Skeletal muscle tissue (tissue), 4 donors: Measurements from ENCODE around the gene LARGE1. TPM values are rescaled to one million over a fixed set of nuclear protein-coding genes. Genes with fewer than 3 reads are reported as not detected.

Experiments
- H3K27ac ChIP-seq: one replicate; pipeline ENCODE4 v1.7.0; 2013; ENCODE audit warnings: mild to moderate bottlenecking, low read depth, low read length, inconsistent platforms
- H3K27me3 ChIP-seq, 3 donors: one replicate each; pipeline ENCODE4 v1.7.0; 2013; ENCODE audit warnings: low read length in 3 of 3; ENCODE audit not compliant: control insufficient read depth in 3 of 3, insufficient read depth in 3 of 3
- H3K36me3 ChIP-seq, 3 donors: one replicate each; pipeline ENCODE4 v1.7.0; 2013; ENCODE audit warnings: low read length in 3 of 3; ENCODE audit not compliant: control insufficient read depth in 3 of 3, insufficient read depth in 3 of 3
- H3K4me1 ChIP-seq, 3 donors: one replicate each; pipeline ENCODE4 v1.7.0; 2013; ENCODE audit warnings: low read length in 3 of 3, mild to moderate bottlenecking in 3 of 3; ENCODE audit not compliant: control insufficient read depth in 3 of 3, insufficient read depth in 3 of 3
- H3K4me3 ChIP-seq, 3 donors: one replicate each; pipeline ENCODE4 v1.7.0; 2013; ENCODE audit warnings: low read length in 3 of 3
- H3K9ac ChIP-seq, 3 donors: one replicate each; pipeline ENCODE4 v1.7.0; 2013; ENCODE audit warnings: low read length in 3 of 3, mild to moderate bottlenecking in 3 of 3, moderate library complexity in 2 of 3, low read depth in 1 of 3
- H3K9me3 ChIP-seq, 3 donors: one replicate each; pipeline ENCODE4 v1.7.0; 2013; ENCODE audit warnings: low read length in 3 of 3; ENCODE audit not compliant: control insufficient read depth in 3 of 3
- total RNA-seq: library from RNA; depleted of rRNA; stranded (reverse); fragments of >200 nt; gene quantifications from one replicate; pipeline ENCODE4 v1.2.3, GENCODE V29; 2014
- donor health status: Osteomylitis.

The LARGE1 gene
- 12.5 TPM for total RNA-seq

- no peaks in the 10 kb centered on the region for H3K36me3 ChIP-seq
- H3K27me3 ChIP-seq, result no peaks in the 10 kb centered on the region
- peak within 1 kb of the TSS; percentile 80 to 87 (median 87) for H3K9ac ChIP-seq
- peak within 1 kb of the TSS; percentile 75 for H3K27ac ChIP-seq
- H3K4me1 ChIP-seq, result peaks cover 27 to 53% (median 32%) of the 10 kb centered on the region in 3 donors
- H3K4me3 ChIP-seq, result peak within 1 kb of the TSS; percentile 81 to 86 (median 83)
- H3K9me3 ChIP-seq, result no peaks in the 10 kb centered on the region
Observed at GRCh38 chr22:33920197-33920540, at the start of gene LARGE1. TSS of gene LARGE1 (minus strand) at chr22:33920476.

DNA sequence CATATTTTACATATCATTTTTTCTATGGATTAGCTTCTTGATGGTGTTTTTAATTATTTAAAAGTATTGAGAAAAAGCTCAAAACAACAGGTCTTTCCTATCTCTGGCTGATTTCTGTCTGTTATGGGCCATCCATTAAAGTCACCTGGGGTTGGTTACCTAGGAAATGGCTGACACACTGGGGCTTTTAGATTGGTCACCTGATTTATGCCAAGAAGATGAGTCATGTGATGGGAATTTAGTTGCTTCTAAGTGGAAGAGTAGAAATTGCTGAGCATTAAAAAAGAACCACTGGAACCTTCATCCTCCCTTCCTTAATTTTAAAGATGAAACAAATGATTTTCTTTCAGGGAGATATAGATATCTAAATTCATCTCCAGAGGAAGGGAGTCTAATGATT, 48.8 kb upstream of the LARGE1 start:
- Histone ChIP-seq H3K4me1 (no peaks in the 10 kb centered on the region), H3K4me3 (no peak overlapping the region), H3K27me3 (peaks cover 0 to 5% (median 2%) of the 10 kb centered on the region in 3 donors), H3K9ac (no peak overlapping the region), H3K27ac (no peak overlapping the region), H3K36me3 (no peaks in the 10 kb centered on the region), H3K9me3 (no peaks in the 10 kb centered on the region)

DNA sequence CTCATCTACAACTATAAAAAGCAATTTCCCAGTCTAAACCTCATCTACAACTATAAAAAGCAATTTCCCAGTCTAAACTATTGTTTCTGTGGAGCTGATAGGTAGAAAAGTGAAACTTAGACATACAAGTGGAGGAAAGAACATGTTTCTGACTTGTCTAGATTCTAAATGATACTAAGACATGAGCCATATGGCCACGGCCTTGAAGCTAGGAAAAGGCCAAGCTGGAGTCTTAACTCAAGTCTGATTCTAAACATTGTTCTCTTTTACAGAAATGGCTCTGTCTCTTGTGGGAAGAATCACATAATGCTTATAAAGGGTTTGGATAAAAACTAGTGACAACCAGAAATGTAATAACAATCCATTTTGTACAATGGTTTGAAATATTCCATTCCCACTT, 43.8 kb upstream of the LARGE1 start:
- H3K27ac ChIP-seq, result no peak overlapping the region
- no peak overlapping the region for H3K9ac ChIP-seq

DNA sequence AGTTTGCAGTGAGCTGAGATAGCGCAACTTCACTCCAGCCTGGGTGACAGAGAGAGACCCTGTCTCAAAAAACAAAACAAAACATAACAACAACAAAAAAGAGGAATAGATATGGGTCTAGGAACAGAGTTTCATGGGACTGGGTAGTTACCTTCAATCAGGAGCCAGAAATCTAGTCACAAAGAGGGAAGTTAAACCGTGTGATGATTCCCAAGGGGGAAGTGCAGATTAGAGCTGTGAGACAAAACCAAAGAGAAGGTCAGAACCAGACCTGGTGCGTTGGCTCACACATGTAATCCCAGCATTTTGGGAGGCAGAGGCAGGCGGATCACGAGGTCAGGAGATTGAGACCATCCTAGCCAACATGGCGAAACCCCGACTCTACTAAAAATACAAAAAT, 42.1 kb upstream of the LARGE1 start:
- no peaks in the 10 kb centered on the region for H3K36me3 ChIP-seq
- H3K4me1 ChIP-seq, result no peaks in the 10 kb centered on the region
- no peaks in the 10 kb centered on the region for H3K9me3 ChIP-seq
- H3K9ac ChIP-seq, result no peak overlapping the region
- no peak overlapping the region for H3K4me3 ChIP-seq
- H3K27ac ChIP-seq, result no peak overlapping the region
- H3K27me3 ChIP-seq, result peaks cover 0 to 3% (median 0%) of the 10 kb centered on the region in 3 donors

More for the DNA sequence above, 43.8 kb upstream of the LARGE1 start:
- H3K36me3 ChIP-seq, result no peaks in the 10 kb centered on the region
- H3K9me3 ChIP-seq, result no peaks in the 10 kb centered on the region
- H3K27me3 ChIP-seq, result peaks cover 0 to 3% (median 0%) of the 10 kb centered on the region in 3 donors
- no peaks in the 10 kb centered on the region for H3K4me1 ChIP-seq
- H3K4me3 ChIP-seq, result no peak overlapping the region

- no peaks in the 10 kb centered on the region for H3K9me3 ChIP-seq
- H3K9ac ChIP-seq, result no peak overlapping the region
- no peaks in the 10 kb centered on the region for H3K36me3 ChIP-seq
- H3K4me3 ChIP-seq, result no peak overlapping the region
- H3K4me1 ChIP-seq, result no peaks in the 10 kb centered on the region
- H3K27ac ChIP-seq, result no peak overlapping the region
- H3K27me3 ChIP-seq, result peaks cover 0 to 3% (median 2%) of the 10 kb centered on the region in 3 donors
Observed at GRCh38 chr22:33958741-33959140, 38.5 kb upstream of the LARGE1 start.

GRCh38 chr22:33957086-33957485, 36.8 kb upstream of the LARGE1 start:
- Histone ChIP-seq H3K9me3 (no peaks in the 10 kb centered on the region), H3K4me3 (no peak overlapping the region), H3K36me3 (no peaks in the 10 kb centered on the region), H3K27ac (no peak overlapping the region), H3K9ac (no peak overlapping the region), H3K27me3 (peaks cover 0 to 2% (median 2%) of the 10 kb centered on the region in 3 donors), H3K4me1 (no peaks in the 10 kb centered on the region)

DNA sequence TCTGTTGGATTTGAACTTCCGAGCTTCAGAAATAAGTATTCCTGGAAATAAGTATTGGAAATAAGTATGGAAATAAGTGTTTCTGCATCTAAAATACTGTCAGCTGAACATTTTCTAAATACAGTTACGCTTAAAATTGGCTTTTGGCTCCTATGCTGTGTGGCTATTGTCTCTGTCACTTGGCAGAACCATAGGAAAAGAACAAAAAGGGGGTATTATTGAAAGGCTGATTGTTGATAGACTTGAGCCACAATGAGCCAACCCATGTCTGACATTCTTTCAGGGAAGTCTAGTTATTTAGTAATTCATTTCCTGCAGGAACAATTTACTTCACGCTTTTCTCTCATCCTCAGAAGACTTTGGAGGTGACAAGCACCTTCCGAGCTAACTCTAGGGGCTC, 32.5 kb upstream of the LARGE1 start:
- no peak overlapping the region for H3K9ac ChIP-seq
- H3K27ac ChIP-seq, result no peak overlapping the region
- no peaks in the 10 kb centered on the region for H3K36me3 ChIP-seq
- H3K9me3 ChIP-seq, result no peaks in the 10 kb centered on the region
- H3K4me3 ChIP-seq, result no peak overlapping the region
- no peaks in the 10 kb centered on the region for H3K4me1 ChIP-seq
- peaks cover 0 to 5% (median 0%) of the 10 kb centered on the region in 3 donors for H3K27me3 ChIP-seq

DNA sequence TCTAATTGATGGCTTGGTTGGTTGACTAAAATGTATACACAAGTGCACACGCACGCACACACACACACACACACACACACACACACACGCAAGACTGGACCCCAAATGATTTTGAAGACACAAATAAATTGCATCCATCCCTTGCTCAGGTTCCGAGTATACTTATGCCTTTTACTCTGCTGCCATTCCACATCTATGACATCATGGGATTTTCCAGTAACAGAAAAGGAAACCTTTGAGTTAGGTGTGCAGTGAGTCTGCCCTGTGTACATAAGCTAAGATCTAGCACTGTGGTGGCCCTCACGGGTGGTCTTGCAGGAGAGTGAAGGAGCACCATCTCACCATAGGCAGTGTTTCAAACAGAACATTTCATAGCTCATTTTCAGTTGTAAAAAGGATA, 20.5 kb upstream of the LARGE1 start:
- H3K36me3 ChIP-seq, result no peaks in the 10 kb centered on the region
- H3K27ac ChIP-seq, result no peak overlapping the region
- H3K27me3 ChIP-seq, result no peaks in the 10 kb centered on the region
- H3K9ac ChIP-seq, result no peak overlapping the region
- peaks cover 0 to 10% (median 2%) of the 10 kb centered on the region in 3 donors for H3K9me3 ChIP-seq
- no peak overlapping the region for H3K4me3 ChIP-seq
- no peaks in the 10 kb centered on the region for H3K4me1 ChIP-seq

GRCh38 chr22:33932997-33933396, 12.7 kb upstream of the LARGE1 start:
- no peaks in the 10 kb centered on the region for H3K4me1 ChIP-seq
- H3K36me3 ChIP-seq, result no peaks in the 10 kb centered on the region
- no peaks in the 10 kb centered on the region for H3K9me3 ChIP-seq
- no peak overlapping the region for H3K4me3 ChIP-seq
- H3K27me3 ChIP-seq, result peaks cover 0 to 2% (median 0%) of the 10 kb centered on the region in 3 donors
- no peak overlapping the region for H3K9ac ChIP-seq
- H3K27ac ChIP-seq, result no peak overlapping the region

GRCh38 chr22:33931406-33931805, 11.1 kb upstream of the LARGE1 start:
- Histone ChIP-seq H3K4me1 (no peaks in the 10 kb centered on the region), H3K4me3 (no peak overlapping the region), H3K9me3 (no peaks in the 10 kb centered on the region), H3K27ac (no peak overlapping the region), H3K36me3 (no peaks in the 10 kb centered on the region), H3K27me3 (peaks cover 0 to 2% (median 0%) of the 10 kb centered on the region in 3 donors), H3K9ac (no peak overlapping the region)

DNA sequence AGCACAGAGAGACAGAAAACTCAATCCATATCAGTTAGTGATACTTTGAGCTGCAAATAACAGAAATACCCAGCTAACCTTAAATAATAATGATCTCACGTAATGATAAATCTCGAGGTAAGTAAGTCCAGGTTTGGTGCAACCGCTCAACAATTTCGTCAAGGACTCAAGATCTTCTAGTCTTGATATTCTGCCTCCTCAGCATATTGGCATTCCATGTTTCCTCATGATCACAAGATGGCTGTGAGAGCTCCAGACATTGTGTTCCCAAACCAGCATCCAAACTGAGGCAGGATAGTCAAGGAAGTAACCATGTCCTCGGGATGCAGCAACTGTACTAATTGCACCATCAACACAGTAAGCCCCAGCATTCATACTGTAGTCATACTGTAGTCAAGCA, 7.5 kb upstream of the LARGE1 start:
- Histone ChIP-seq H3K9me3 (no peaks in the 10 kb centered on the region), H3K36me3 (no peaks in the 10 kb centered on the region), H3K4me1 (peaks cover 1 to 7% (median 5%) of the 10 kb centered on the region in 3 donors), H3K27me3 (peaks cover 0 to 2% (median 0%) of the 10 kb centered on the region in 3 donors), H3K4me3 (no peak overlapping the region), H3K9ac (no peak overlapping the region), H3K27ac (no peak overlapping the region)
